HL-60/S4 treated with phorbol 12-myristate 13-acetate at 8.2 ng/mL for 4 days and 3 days (cell line): ENCODE measurements around the gene ITFG2.

Source experiments
- in situ Hi-C: fragments of 300-500 bp; cut with MboI; formaldehyde crosslinking; loops from 2 replicates; pipeline ENCODE4 v1.15.0; 2022; ENCODE audit warnings: low sequenced_read_pairs

Gene ITFG2

DNA sequence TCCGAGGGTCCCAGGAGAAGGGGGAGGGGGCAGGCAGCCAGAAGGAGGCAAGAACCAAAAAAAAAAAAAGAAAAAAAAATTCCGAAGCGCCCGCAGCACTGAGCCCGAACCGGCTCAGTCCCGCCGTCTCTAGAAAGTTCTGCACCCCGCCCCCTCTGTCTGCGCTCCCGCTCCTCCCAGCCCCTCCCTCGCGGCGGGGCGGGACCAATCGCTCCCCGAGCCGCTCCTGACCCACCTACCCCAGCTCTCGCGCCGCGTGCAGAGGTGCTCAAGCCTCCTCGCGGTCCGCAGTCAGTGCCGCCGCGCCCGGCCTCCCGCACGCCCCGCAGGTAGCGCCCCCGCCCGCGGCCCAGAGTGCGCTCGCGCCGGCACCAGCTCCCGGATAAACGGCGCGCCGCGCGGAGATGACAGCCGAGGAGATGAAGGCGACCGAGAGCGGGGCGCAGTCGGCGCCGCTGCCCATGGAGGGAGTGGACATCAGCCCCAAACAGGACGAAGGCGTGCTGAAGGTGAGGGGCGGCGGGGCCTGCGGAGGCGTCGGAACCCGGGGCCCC, 17.7 kb upstream of the ITFG2 start, which contains the start of gene FKBP4:
TSS of gene FKBP4 (plus strand) at position 235 of the 554 bp plus-strand sequence. CDS start at position 405, 170 bp downstream.
- in situ Hi-C loops = no loop called here

DNA sequence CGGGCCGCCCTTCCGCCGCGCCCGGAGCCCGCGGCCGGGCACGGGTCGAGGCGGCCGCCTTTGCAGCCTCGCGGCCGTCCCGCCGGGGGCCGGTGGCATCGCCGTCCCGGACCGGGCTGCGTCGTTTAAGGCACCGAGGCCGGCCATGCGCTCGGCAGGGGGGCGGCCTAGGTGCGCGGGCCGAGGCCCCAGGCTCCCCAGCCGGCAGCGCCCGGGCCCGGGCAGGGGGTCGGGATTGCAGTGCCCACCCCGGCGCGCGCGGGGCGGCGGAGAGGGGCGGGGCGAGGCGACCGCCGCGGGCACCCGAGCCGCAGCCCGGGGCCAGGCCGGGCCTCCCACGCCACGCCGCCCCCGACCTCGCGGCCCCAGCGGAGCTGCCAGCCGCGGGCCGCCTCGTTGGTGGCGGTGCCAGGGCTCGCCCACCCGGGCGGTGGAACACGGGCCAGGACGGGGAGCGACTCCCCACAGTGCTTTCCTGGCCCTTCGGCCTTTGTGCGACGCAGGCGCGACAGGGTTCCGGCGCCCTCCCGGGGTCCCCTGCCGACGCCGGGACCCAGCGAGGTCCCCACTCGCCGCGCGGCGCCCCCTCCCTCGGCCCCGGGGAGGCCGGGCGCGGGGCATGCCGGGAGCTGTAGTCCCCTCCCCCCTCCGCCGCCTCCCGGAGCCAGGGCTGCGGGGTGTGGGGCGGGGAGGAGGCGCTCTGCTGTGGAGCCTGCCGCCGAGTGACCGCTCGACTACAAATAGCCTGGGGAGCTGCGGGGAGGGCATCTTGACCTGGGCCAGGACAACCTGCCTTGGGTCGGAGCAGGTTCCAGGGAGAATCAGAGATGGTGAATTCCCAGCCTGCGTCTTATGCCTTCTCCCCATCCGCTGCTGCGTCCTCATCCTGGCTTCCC, 16.9 kb upstream of the ITFG2 start:
- in situ Hi-C loops = no loop called here

DNA sequence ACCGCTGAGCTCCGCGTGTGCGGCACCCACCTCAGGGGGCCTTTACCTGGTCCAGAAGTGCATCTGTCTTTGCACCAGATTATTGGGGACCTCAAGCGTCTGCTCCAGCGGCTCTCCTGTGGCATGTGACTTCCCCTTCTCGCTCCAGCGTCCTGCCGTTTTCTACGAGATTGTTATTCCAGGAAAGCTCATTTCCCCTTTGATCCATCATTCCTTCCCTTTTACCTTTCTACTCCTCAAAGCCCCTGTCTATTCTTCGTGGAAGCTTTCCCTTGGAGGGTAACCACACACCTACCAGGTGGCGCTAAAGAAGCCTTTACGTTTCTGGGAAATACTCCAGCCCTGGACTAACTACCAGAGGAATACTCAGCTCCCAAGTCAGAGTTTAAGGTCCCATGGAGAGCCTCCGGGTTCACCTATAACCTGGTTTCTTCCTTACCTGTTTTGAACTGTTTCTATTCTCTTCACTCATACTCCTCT, 16.2 kb upstream of the ITFG2 start:
- in situ Hi-C loops = no loop called here

DNA sequence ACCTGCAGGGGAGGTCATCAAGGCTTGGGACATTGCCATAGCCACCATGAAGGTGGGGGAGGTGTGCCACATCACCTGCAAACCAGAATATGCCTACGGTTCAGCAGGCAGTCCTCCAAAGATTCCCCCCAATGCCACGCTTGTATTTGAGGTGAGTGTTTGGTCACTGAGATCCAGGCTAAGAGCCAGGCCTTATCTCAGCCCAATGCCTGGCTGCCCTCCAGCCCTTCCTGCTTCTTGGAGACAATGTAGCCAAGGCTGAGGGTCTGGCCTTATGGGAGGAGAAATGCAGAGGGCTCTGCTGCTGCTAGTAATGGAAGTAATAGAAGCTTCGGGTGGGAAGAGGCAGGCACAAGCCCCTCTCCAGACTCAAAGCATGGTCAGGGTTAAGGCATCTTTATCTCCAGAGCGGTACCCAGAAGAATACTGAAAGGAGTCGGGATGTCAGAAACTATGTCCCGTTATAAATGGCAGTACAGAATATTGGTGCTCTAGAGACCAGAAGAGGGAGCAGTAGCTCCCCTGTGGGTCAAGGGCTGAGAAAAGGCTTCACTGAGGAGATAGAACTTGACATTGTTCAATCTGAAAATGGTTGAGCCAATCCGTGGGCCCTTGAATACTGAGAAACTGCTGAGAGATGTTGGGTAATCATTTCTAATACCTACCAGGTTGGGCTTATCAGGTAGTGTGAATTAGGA, 14.6 kb upstream of the ITFG2 start:
- in situ Hi-C loops = no loop called here

DNA sequence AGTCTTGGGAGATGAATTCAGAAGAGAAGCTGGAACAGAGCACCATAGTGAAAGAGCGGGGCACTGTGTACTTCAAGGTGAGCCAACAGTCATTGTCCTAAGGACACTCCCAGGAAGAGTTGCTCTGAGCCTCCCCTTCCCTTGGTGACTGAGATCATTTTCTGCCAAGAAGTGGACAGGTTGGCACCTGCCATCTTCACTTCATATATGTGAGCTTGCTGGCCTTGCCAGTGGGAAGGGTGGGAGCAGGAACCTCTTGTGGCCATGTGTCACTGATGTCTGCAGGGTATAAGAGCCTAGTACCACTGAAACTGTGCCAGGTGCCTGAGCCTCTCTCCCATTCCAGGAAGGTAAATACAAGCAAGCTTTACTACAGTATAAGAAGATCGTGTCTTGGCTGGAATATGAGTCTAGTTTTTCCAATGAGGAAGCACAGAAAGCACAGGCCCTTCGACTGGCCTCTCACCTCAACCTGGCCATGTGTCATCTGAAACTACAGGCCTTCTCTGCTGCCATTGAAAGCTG, 12.4 kb upstream of the ITFG2 start:
- in situ Hi-C loops = no loop called here

DNA sequence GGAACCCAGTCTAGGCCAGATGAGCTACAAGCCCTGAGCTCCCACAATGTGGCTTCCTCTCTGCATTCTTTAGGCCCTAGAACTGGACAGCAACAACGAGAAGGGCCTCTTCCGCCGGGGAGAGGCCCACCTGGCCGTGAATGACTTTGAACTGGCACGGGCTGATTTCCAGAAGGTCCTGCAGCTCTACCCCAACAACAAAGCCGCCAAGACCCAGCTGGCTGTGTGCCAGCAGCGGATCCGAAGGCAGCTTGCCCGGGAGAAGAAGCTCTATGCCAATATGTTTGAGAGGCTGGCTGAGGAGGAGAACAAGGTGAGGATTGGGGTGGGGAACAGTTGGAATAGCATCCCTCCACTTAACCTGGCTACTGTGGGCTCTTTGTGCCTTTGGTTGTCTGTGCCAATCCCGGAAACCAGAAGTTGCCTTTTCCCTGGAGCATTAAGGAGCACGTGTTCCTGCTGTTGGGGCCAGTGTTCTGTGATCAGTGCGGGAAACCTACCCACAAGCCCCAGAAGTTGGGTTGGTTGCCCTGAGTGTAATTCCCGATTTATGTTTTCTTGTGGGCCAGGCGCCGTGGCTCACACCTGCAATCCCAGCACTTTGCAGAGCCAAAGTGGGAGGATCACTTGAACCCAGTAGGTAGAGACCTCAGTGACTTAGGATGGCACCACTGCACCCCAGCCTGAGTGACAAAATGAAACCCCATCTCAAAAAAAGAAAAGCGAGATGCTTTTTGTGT, 11.3 kb upstream of the ITFG2 start:
- in situ Hi-C loops = no loop called here

DNA sequence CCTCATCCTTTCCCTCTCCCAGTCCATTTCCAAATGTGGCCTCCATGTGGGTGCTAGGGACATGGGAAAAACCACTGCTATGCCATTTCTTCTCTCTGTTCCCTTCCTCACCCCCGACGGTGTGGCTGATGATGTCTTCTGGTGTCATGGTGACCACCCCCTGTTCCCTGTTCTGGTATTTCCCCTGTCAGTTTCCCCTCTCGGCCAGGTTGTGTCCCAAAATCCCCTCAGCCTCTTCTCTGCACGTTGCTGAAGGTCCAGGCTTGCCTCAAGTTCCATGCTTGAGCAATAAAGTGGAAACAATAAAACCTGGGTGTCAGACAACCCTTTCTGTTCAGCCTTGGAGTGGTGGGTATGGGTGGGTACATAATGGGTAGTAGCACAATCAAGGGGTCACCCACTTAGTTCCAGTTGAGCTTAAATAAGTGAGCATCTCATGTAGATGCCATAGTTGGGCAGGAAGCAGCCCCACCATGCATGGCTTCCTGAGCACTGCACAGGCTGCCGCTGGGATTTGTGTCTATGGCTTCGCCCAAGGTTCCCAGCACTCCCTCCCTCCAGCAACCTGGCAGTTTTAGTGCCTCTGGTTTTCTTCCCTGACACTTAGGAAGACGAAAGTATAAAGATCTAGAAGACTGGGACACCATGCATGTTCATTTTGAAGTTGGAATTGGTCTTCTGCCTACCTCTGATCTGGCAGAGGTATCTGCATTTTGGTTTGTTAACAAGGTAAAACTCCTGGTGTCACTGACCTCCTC, 8.7 kb upstream of the ITFG2 start:
- in situ Hi-C loops = no loop called here

DNA sequence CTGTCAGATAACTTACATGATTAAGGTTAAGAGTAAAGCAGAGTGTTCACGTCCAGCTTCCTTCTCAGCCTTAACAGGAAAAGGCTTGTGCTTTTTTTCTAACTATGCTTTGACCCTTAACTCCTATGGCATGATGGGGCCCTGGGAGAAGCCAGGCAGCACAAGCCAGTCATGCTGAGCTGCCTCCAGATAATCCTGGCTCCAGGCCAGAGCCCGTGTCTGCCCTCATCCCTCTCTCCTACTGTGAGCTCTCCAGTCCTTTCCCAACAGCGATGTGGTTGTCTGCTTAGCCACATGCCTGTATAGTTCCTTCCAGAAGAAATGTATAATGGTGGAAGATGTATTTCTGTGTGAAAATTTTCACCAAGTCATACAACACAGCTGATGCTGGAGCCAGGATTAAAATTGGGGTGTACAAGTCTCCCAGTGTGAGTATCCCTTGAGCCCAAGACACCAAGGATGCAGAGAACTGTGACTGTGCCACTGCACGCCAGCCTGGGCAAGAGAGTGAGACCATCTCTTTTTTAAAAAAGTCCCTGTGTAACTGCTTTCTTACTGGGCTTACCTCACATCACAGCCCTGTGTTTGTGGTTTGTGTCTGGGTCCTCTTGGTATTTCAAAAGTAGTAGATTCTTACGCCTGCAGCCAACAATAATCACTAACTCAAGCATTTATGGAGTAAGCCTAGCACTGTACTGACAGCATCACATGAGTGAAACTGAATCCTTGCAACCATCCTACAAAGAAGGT, 7.9 kb upstream of the ITFG2 start:
- in situ Hi-C loops = no loop called here

DNA sequence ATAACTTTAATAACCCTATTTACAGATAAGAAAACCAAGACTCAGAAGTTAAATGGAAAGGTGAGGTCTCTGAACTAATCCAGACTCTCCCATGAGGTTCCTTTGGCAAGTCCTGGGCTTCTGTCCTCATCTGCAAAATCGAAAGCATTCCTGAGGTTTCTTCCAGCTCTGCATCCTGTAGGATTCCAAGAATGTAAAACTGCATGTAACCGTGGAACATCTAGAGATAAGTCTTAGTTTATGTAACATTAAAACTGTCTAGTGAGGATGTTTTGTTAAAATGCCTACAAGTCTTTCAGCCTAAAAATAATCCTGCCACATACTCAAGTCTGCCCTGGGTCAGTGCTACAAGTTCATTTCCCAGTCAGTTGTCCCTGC, 7.3 kb upstream of the ITFG2 start:
- in situ Hi-C loops = no loop called here

DNA sequence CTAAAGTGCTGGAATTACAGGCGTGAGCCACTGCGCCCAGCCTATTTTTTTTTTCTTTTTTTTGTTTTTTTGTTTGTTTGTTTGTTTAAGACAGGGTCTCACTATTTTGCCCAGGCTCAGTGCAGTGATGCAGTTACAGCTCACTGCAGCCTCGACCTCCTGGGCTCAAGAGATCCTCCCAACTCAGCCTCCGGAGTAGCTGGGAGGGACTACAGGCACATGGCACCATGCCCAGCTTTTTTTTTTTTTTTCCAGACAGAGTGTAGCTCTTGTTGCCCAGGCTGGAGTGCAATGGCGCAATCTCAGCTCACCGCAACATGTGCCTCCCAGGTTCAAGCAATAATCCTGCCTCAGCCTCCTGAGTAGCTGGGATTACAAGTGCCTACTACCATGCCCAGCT, 5.8 kb upstream of the ITFG2 start:
- in situ Hi-C loops = no loop called here

DNA sequence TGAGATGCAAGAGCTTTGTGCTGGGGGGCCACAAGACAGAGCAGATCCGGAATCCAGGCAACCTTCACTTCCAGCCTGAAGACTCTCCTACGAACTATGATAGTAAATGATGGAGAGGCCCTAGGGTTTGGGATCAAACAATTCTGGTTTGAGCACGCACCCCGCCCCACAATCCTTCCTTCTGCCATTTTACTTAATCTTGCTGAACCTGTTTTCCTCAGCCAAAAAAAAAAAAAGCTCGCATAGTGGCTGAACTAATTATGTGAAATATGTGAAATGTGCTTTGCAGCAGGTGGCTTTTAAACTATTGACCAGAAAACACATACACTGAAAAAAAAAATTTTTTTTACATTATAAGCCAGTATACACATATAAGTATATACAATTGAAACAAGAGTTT, 667 bp upstream of the ITFG2 start:
- in situ Hi-C loops = no loop called here

DNA sequence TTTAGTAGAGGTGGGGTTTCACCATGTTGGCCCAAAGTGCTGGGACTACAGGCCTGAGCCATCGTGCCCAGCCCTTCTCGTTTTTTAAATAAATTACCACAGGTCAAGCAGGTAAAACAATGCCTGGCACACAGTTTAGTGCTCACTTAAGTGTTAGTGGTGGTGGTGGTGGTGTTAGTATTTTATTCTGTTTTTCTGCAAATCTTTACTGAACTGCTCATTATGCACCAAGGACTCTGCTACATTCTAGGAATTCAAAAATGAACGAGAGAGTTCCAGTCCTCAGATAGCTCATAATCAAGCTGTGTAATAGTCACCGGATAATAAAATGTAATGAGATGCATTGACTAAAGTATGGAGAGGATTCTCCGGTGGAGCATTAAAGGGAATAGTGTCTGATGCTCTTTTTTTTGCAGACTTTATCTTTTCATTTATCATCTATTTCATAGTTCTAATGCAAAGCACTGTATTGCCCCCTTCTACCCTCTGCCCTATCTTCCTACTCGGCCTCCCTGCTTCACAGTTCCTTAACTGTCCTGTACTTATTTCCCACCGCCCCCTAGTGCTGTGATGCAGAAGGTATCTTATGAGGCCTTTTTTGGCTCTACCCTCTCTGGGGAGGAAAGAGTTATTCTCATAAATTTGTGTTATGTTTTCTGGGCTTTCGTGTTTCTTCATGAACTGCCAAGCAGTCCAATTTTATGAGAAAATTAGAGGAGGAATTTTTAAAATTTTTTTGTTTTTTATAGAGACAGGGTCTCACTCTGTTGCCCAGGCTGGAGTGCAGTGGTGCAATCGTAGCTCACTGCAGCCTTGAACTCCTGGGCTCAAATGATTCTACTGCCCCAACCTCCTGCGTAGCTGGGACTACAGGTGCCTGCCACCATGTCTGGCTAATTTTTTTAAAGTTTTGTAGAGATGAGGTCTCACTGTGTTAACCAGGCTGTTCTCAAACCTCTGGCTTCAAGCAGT, 1.0 kb downstream of the ITFG2 start:
- in situ Hi-C loops = no loop called here

DNA sequence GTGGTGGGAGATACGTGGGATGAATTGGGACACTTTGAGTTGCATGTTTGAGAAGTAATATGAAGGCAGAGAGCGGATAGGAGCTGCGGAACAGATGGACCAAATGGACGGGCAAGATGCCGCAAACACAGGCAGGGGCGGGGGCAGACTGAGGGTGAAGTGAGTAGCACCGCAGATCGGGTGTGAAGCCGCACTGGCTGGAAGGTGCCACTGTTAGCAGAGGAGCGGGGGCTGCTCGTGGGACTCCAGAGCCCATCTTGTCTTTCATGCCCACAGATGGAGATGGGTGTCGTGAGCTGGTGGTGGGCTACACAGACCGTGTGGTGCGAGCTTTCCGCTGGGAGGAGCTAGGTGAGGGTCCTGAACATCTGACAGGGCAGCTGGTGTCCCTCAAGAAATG, 7.3 kb downstream of the ITFG2 start:
- in situ Hi-C loops = no loop called here

DNA sequence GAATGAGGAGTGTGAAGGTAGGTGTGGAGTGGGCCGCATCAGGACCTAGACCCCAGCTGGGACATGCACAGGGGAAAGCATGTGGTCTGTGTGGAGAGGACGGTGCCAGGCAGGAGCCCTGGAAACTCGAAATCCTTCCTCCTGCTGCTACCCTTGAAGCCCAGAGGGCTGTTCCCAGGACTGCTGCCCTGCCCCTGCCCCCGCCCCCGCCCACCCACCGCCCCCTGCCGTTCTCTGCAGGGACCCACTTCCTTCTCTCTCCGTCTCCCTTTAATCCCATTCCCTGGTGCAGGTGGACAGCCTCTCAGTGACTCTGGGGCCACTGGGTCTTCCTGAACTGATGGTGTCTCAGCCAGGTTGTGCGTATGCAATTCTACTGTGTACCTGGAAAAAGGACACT, 8.0 kb downstream of the ITFG2 start:
- in situ Hi-C loops = no loop called here

DNA sequence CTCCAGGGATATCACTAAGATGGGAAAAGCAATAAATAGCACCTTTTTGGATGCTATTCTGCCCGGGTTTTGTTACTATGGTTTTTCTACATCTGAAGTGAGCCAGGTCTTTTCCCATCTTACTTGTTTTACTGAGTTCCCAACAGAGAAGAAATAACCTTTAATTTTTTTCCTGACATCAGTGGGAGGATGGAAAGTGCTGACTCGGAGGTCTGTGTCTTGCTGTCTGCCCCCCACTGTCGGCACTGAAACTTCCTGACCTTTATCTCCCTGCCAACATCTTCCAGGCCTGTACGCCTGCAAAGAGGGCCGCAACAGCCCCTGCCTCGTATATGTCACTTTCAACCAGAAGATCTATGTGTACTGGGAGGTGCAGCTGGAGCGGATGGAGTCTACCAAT, 11.0 kb downstream of the ITFG2 start:
- in situ Hi-C loops = no loop called here

DNA sequence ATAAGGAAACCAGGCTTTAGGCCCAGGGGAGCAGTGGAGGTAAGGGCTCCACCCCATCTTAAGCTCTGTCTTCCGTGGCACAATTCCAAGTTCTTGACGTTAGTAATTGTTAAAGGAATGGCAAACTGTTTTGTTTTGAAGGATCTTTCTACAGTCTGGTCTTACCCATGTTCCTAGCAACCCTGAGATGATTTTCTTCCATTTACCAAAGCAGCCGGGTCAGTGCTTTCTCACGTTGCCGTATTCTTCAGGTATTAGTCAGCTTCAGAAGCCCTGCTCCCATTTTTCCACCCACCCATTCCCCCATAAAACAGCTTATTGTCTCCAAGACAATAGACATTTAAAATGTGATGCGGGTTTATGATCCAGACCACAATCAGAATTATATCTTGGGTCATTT, 12.1 kb downstream of the ITFG2 start:
- in situ Hi-C loops = no loop called here

DNA sequence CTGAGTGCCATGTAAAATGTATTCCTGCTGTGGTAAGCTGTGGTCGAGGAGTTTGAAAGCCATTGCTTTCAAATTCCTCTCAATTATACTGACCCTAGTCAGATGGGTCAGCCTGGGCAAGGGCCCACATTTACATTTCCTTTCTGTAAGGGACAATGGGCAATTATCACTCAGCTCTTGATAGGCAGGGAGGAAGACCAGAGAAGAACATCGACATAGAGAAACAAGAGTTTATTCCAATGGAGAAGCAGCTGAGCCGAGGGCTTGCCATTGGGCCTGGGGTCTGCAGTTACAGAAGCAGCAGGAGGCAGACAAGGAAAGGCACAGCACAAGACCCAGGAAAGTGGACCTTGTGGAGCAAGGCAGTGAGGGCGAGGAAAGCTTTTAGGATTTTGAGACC, 12.7 kb downstream of the ITFG2 start:
- in situ Hi-C loops = no loop called here

DNA sequence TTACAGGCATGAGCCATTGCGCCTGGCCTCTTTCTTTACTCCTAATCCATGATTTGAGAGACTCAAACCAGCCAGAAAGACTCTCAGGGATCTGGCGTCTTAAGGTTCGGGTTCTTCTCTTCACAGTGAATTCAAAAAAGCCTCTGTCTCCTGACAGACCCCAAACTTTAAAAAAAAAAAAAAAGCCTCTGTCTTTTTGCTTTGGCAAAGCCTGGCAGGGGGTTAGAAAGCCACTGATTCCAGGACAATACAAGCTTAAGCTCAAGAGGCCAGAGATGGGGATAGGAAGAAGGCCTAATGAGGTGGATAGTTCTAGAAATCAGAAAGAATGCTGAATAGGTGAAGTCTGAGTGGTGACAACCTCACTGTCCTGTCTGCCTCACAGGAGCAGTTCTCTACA, 13.6 kb downstream of the ITFG2 start:
- in situ Hi-C loops = no loop called here
